Heart left ventricle (tissue), 16 donors: ENCODE results near the gene RASGEF1B. TPM values are rescaled to one million over a fixed set of nuclear protein-coding genes. Genes with fewer than 3 reads are reported as not detected.

ENCODE experiments used
- ATAC-seq, 4 donors: fragments of 200-7000 bp; cut with Tn5 transposase; one replicate each; pipeline ENCODE4 v1.9.1; 2020 to 2022; ENCODE audit warnings: moderate library complexity in 4 of 4, mild to moderate bottlenecking in 3 of 4, moderate number of reproducible peaks in 1 of 4
- DNase-seq, 5 donors: peaks; one replicate each; pipeline ENCODE4 v3.0.0-alpha.2; 2020
- H3K27ac ChIP-seq, 12 donors: fragments of 200-600 bp; sonication (generic) in 4 of 12; one replicate each; pipeline versions ENCODE4 v1.5.0 to v1.8.0; 2016 to 2022; ENCODE audit warnings: mild to moderate bottlenecking in 2 of 12
- H3K27me3 ChIP-seq, 9 donors: fragments of 200-600 bp; sonication (generic) in 2 of 9; one replicate each; pipeline versions ENCODE4 v1.5.1 to v1.8.0; 2016 to 2022; ENCODE audit warnings: mild to moderate bottlenecking in 3 of 9
- H3K36me3 ChIP-seq, 9 donors: fragments of 200-600 bp; sonication (generic) in 2 of 9; one replicate each; pipeline versions ENCODE4 v1.5.0 to v1.8.0; 2018 to 2022; ENCODE audit warnings: mild to moderate bottlenecking in 2 of 9
- H3K4me1 ChIP-seq, 12 donors: fragments of 200-600 bp; sonication (generic) in 4 of 12; one replicate each; pipeline versions ENCODE4 v1.5.0 to v1.8.0; 2016 to 2022; ENCODE audit warnings: mild to moderate bottlenecking in 3 of 12
- H3K4me3 ChIP-seq, 12 donors: fragments of 200-600 bp; sonication (generic) in 4 of 12; one replicate each; pipeline versions ENCODE4 v1.5.0 to v1.8.0; 2017 to 2022; ENCODE audit warnings: mild to moderate bottlenecking in 9 of 12, moderate library complexity in 4 of 12
- H3K9me3 ChIP-seq, 12 donors: fragments of 200-600 bp; sonication (generic) in 4 of 12; one replicate each; pipeline versions ENCODE4 v1.5.0 to v1.8.0; 2016 to 2022; ENCODE audit warnings: mild to moderate bottlenecking in 1 of 12
- POLR2A ChIP-seq, 2 donors: fragments of 450-650 bp; IDR thresholded peaks; one replicate each; pipeline ENCODE4 v1.6.1; 2017; ENCODE audit warnings: antibody characterized with exemption in 2 of 2, mild to moderate bottlenecking in 2 of 2, moderate library complexity in 2 of 2
- WGBS, 4 donors: extraction: QIAGEN DNeasy Blood & Tissue Kit in 2 of 4; methylation state at CpG; one replicate each; pipeline versions ENCODE4 v1.1.5 to v1.1.7; 2013 to 2018; 5-methylcytosine and 5-hydroxymethylcytosine counted together
- intact Hi-C, 10 donors: fragments of 100-400 bp; cut with DNase I; formaldehyde crosslinking; loops; one replicate each; pipeline versions ENCODE4 v1.11.1 to v1.14.2; 2022
- polyA plus RNA-seq, 2 donors: library from polyadenylated mRNA; stranded (reverse); fragments of 200-250 nt; gene quantifications; one replicate each; pipeline ENCODE4 v1.2.3, GENCODE V29; 2013
- total RNA-seq, 9 donors: library from RNA; depleted of rRNA in 2 of 9; stranded (reverse); fragments of >200 nt in 2 of 9; fragmentation: NEBNext Ultra II Directional in 3 of 9; extraction: Animal tissue kit (Norgen Biotek cat#: 25700) in 3 of 9; gene quantifications; one replicate each; pipeline versions ENCODE4 v1.1.0 to v1.2.4, GENCODE V29; 2016 to 2023
- TF ChIP-seq, protein P1 (sequence below), 12 donors: fragments of 200-600 bp; sonication (generic) in 4 of 12; IDR thresholded peaks; one replicate each; pipeline versions ENCODE4 v1.5.0 to v1.8.0; 2018 to 2022; ENCODE audit warnings: antibody characterized with exemption in 12 of 12, mild to moderate bottlenecking in 5 of 12
- donor health status: ischemic (EF 13 %, LVEDD 7.1; RV severe dilation, severe dysfunction).
- donor health status: healthy with polysubstance abuse.
- donor health status: DM: no; HTN: yes; CAD: no.
- donor health status: DM: no; HTN: no; CAD: no.
- donor health status: ischemic (EF 25% LVEDD 6.9; RV normal size, moderate dysfunction).
- donor health status: ischemic (EF 25% LVEDD 5.7; RV mildly dilated, moderate dysfunction).
- donor health status: healthy.
- donor health status: DM: yes; HTN: yes; CAD: no.
- donor health status: ischemic (EF 35%, LVEDD 5.7; RV mildly dilated, moderate dysfunction).
- donor health status: nonischemic (EF 11% LVEDD 7.7; RV severe dilation, severe dysfunction).
- donor health status: DM: yes; HTN: yes; CAD: no.
- donor health status: PGD.
- donor health status: ischemic (EF 29% LVEDD 5.4; RV normal size, mild dysfunction).
- donor health status: nonischemic (EF 23%, LVEDD 6.1; RV moderate dilation, normal function).

RASGEF1B gene
- total and polyA plus RNA-seq, 11 donors = 1.5 to 11.9 (median 2.9) TPM

DNA sequence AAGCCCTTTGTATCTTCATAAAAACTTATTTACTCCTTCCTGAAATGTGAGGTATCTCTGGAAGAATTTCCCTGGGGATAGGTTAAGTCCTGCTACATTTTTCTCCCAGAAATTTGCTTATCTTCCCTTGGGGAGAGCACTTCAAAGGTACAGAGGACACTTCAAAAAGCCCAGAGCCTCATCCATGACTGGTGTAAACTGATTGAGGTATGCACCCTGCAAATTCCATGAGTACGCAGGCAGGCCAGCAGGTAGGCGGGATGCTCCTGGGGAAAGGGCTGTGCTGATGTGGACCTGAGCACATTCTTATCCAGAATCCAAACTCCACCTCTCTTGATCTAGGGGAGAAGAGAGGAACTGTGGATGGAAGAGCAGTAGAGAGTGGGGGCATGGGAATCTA, 26.3 kb upstream of the RASGEF1B start:
- TF ChIP-seq, protein P1, sequence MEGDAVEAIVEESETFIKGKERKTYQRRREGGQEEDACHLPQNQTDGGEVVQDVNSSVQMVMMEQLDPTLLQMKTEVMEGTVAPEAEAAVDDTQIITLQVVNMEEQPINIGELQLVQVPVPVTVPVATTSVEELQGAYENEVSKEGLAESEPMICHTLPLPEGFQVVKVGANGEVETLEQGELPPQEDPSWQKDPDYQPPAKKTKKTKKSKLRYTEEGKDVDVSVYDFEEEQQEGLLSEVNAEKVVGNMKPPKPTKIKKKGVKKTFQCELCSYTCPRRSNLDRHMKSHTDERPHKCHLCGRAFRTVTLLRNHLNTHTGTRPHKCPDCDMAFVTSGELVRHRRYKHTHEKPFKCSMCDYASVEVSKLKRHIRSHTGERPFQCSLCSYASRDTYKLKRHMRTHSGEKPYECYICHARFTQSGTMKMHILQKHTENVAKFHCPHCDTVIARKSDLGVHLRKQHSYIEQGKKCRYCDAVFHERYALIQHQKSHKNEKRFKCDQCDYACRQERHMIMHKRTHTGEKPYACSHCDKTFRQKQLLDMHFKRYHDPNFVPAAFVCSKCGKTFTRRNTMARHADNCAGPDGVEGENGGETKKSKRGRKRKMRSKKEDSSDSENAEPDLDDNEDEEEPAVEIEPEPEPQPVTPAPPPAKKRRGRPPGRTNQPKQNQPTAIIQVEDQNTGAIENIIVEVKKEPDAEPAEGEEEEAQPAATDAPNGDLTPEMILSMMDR (IDR thresholded peaks at IDR 0.05) = no peak
- TF ChIP-seq POLR2A (IDR thresholded peaks at IDR 0.05) = no peak
- intact Hi-C loops = no loop called here
- ATAC-seq (no peak), DNase-seq (no peak)
- Histone ChIP-seq H3K36me3 (no peaks in the 10 kb centered on the region), H3K27me3 (no peaks in the 10 kb centered on the region), H3K27ac (no peak overlapping the region), H3K4me3 (no peak overlapping the region), H3K4me1 (peaks cover 0 to 28% (median 0%) of the 10 kb centered on the region in 12 donors), H3K9me3 (no peaks in the 10 kb centered on the region)
- 95 to 100% (median 96%) methylated on average over 2 of the region's 2 CpGs for WGBS, 4 donors

DNA sequence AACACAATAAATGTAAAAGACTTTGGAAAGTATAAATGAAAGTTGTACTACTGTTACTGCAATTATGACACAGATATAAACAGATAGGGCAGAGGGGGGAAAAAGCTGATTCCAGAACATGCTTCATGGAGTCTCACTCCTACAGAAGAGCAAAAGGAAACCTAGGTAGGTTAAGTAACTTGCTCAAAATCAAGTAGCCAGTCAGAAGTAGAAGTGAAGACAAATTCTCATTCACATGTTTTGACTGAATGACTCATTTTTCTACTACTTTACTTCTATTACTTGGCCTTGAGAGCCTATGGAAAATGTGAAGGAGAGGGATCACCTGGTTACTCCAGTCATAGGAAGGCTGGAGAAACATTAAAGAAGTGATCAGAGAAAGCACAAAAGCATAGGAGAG, 23.6 kb upstream of the RASGEF1B start:
- no peaks in the 10 kb centered on the region for H3K27me3 ChIP-seq
- TF ChIP-seq, protein P1 (IDR thresholded peaks at IDR 0.05) = no peak
- peaks cover 0 to 54% (median 0%) of the 10 kb centered on the region in 12 donors for H3K4me1 ChIP-seq
- peaks cover 0 to 16% (median 2%) of the 10 kb centered on the region in 12 donors for H3K9me3 ChIP-seq
- ATAC-seq = no peak
- H3K36me3 ChIP-seq = no peaks in the 10 kb centered on the region
- H3K4me3 ChIP-seq = no peak overlapping the region
- peak overlapping the region in 1 of 12 donors; percentile 4 for H3K27ac ChIP-seq
- DNase-seq = no peak
- intact Hi-C loops = no loop called here

DNA sequence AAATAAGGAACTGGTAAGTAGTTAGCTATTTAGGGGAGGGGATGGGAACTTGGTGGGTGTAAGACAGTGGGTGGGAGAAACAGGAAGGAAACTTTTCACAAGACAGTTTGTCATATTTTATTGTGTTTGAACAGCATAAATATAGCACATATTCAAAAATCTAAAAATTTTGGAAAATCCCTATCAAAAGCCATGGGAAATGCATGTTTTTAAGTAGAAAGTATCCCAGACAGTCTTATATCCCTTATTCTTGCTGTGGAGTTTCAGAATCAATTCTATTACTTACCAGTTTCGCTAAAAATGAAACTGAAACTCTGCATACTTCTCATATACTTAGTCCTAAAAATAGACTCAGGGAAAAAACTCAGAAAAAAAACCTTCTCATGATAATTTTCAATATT, 22.3 kb upstream of the RASGEF1B start:
- no peak for TF ChIP-seq POLR2A (IDR thresholded peaks at IDR 0.05)
- TF ChIP-seq, protein P1 (IDR thresholded peaks at IDR 0.05) = no peak
- peak overlapping the region in 9 of 12 donors; percentile 18 to 45 (median 28) for H3K4me3 ChIP-seq
- intact Hi-C loops = no loop called here
- peak overlapping the region in 10 of 12 donors; percentile 1 to 76 (median 45) for H3K27ac ChIP-seq
- no peaks in the 10 kb centered on the region for H3K36me3 ChIP-seq
- WGBS, 4 donors = 27 to 50% (median 45%) methylated on average over 1 of the region's 1 CpG
- H3K9me3 ChIP-seq = peaks cover 0 to 16% (median 2%) of the 10 kb centered on the region in 12 donors
- peaks cover 0 to 55% (median 0%) of the 10 kb centered on the region in 12 donors for H3K4me1 ChIP-seq
- DNase-seq (no peak), ATAC-seq (peak in 1 of 4 donors; percentile 41)
- H3K27me3 ChIP-seq = no peaks in the 10 kb centered on the region

DNA sequence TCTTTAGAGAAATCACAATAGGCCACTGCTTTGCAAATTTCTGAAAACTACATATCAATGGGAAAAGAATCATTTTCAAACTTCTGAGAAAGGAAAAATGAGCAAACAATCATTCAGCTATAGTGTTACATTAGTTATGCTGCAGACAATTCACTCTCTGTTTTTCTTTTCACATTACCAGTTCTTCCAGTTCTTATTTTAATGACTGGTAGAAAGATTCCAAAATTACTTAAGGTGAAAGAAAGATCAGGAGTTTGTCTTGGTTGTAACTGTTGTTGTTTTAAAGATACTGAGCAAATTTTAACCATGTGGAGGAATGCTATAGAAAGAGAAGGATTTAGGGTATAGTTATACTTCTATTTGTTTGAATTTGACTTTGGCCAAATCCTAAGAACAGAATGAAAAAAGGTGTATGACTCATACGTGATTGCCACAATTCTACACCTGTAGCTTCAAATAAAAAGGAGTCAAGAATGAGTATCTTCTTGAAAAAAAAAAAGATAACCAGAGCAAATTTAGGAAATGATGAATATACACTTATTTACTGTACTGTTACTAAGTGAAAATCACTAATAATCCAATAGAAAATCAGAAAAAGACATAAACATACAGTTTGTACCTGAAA, 21.0 kb upstream of the RASGEF1B start:
- Histone ChIP-seq H3K4me3 (no peak overlapping the region), H3K9me3 (peaks cover 0 to 16% (median 2%) of the 10 kb centered on the region in 12 donors), H3K36me3 (no peaks in the 10 kb centered on the region), H3K27me3 (no peaks in the 10 kb centered on the region), H3K4me1 (peaks cover 0 to 55% (median 0%) of the 10 kb centered on the region in 12 donors), H3K27ac (peak overlapping the region in 2 of 12 donors; percentile 59 to 76)
- TF ChIP-seq, protein P1 (IDR thresholded peaks at IDR 0.05) = no peak
- TF ChIP-seq POLR2A (IDR thresholded peaks at IDR 0.05) = no peak
- no peak for DNase-seq
- intact Hi-C loops = no loop called here
- ATAC-seq = no peak
- WGBS, 4 donors = 88 to 94% (median 94%) methylated on average over 1 of the region's 1 CpG
